ENCODE measurements around the gene PTPRN2. TPM values are rescaled to one million over a fixed set of nuclear protein-coding genes. Genes with fewer than 3 reads are reported as not detected.

The PTPRN2 gene
- total RNA-seq, 1 donor = 0.09 TPM

DNA sequence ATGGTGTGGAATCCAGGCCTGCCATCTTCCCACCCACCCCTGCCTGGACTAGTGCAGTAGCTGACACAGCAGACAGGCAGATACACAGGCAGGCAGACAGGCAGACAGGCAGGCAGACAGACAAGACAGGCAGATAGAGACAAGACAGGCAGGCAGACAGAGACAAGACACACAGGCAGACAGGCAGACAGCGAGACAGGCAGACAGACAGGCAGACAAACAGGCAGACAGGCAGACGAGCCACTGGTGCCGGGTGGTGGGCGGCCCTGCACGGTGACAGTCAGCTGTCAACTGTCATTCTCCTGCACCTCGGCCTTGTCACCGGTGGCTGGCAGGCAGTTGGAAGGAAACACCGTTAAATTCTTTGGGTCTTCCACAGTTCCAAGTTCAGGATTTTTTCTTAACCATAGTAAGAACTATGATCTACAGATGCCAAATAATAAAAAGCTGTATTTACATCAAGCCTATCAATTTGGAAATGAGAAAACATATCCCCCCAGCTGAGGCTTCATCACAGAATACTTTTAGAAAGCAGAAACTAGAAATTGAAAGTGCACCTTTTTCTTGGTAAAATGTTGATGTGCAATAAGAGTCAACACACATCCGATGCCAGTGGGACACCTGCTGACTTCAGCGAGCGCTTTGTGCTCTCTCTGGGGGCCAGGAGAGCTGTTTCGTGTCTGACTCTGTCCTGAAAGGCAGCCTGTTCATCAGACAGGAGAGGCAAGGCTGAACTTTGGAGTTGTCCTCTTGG lies 1000.4 kb downstream of the PTPRN2 start:
- DNase-seq (ENCODE audit: low read depth) = no peak
- no peak overlapping the region for H3K4me3 ChIP-seq (ENCODE audit: low read depth, low read length)
- TF ChIP-seq, protein P1, sequence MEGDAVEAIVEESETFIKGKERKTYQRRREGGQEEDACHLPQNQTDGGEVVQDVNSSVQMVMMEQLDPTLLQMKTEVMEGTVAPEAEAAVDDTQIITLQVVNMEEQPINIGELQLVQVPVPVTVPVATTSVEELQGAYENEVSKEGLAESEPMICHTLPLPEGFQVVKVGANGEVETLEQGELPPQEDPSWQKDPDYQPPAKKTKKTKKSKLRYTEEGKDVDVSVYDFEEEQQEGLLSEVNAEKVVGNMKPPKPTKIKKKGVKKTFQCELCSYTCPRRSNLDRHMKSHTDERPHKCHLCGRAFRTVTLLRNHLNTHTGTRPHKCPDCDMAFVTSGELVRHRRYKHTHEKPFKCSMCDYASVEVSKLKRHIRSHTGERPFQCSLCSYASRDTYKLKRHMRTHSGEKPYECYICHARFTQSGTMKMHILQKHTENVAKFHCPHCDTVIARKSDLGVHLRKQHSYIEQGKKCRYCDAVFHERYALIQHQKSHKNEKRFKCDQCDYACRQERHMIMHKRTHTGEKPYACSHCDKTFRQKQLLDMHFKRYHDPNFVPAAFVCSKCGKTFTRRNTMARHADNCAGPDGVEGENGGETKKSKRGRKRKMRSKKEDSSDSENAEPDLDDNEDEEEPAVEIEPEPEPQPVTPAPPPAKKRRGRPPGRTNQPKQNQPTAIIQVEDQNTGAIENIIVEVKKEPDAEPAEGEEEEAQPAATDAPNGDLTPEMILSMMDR (IDR thresholded peaks at IDR 0.05; ENCODE audit: insufficient read depth, low read length) = no peak

DNA sequence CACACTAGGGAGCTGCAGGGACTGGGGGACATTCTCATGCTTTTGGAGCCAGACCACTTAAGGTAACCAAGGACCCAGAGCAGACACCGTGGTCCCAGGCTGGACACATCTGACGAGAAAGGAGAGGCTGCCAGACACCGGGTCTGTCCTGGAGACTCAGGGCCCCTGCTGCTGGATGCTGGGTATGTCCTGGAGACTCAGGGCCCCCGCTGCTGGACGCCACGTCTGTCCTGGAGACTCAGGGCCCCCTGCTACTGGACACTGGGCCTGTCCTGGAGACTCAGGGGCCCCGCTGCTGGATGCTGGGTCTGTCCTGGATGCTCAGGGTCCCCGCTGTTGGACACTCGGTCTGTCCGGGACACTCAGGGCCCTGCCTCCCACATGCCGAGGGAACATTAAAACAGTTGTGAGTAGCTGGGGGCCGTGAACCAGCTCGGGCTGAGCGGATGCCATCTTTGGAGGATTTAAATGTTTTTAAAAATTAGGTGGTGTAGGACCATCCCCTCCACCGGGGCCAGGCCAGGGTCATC lies 1001.1 kb downstream of the PTPRN2 start:
- DNase-seq (ENCODE audit: low read depth) = no peak
- TF ChIP-seq, protein P1 (IDR thresholded peaks at IDR 0.05; ENCODE audit: insufficient read depth, low read length) = no peak
- H3K4me3 ChIP-seq (ENCODE audit: low read depth, low read length) = no peak overlapping the region

- DNase-seq (ENCODE audit: low read depth) = no peak
- TF ChIP-seq, protein P1 (IDR thresholded peaks at IDR 0.05; ENCODE audit: insufficient read depth, low read length) = no peak
- no peak overlapping the region for H3K4me3 ChIP-seq (ENCODE audit: low read depth, low read length)
Measured at GRCh38 chr7:157585113-157585861, 1002.3 kb downstream of the PTPRN2 start.

- TF ChIP-seq, protein P1 (IDR thresholded peaks at IDR 0.05; ENCODE audit: insufficient read depth, low read length) = no peak
- DNase-seq (ENCODE audit: low read depth) = no peak
- H3K4me3 ChIP-seq (ENCODE audit: low read depth, low read length) = no peak overlapping the region
Measured at GRCh38 chr7:157584420-157584819, 1003.2 kb downstream of the PTPRN2 start.

- TF ChIP-seq, protein P1 (IDR thresholded peaks at IDR 0.05; ENCODE audit: insufficient read depth, low read length) = no peak
- no peak for DNase-seq (ENCODE audit: low read depth)
- no peak overlapping the region for H3K4me3 ChIP-seq (ENCODE audit: low read depth, low read length)
Measured at GRCh38 chr7:157581740-157582139, 1005.9 kb downstream of the PTPRN2 start.

GRCh38 chr7:157580324-157580723 lies 1007.3 kb downstream of the PTPRN2 start:
- no peak for DNase-seq (ENCODE audit: low read depth)
- no peak overlapping the region for H3K4me3 ChIP-seq (ENCODE audit: low read depth, low read length)
- TF ChIP-seq, protein P1 (IDR thresholded peaks at IDR 0.05; ENCODE audit: insufficient read depth, low read length) = no peak

Data from fibroblast of the aortic adventitia (primary cell).